ENCODE measurements around the gene CPA5.

The CPA5 gene

DNA sequence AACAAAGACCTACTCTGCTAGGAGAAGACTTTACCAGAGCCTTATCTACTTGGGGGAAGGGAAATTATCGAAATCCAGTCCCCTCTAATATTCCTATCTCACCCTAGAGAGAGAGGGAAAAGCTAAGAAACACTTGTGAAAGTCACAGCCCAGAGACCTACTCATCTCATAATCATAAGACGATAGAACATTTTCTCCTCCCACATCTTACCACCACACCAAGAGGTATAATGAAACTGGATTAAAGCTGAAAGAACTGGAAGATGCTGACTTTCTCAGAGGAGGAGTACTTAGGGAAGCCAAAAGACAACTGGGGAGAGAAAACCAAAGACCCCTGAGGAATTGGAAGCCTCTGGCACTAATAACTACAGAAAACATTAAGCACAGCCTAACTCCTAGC is 10.8 kb upstream of the CPA5 start:
- TF ChIP-seq, protein P1, sequence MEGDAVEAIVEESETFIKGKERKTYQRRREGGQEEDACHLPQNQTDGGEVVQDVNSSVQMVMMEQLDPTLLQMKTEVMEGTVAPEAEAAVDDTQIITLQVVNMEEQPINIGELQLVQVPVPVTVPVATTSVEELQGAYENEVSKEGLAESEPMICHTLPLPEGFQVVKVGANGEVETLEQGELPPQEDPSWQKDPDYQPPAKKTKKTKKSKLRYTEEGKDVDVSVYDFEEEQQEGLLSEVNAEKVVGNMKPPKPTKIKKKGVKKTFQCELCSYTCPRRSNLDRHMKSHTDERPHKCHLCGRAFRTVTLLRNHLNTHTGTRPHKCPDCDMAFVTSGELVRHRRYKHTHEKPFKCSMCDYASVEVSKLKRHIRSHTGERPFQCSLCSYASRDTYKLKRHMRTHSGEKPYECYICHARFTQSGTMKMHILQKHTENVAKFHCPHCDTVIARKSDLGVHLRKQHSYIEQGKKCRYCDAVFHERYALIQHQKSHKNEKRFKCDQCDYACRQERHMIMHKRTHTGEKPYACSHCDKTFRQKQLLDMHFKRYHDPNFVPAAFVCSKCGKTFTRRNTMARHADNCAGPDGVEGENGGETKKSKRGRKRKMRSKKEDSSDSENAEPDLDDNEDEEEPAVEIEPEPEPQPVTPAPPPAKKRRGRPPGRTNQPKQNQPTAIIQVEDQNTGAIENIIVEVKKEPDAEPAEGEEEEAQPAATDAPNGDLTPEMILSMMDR (IDR thresholded peaks at IDR 0.05; ENCODE audit: low read depth, low read length) = no peak
- no peak for TF ChIP-seq EZH2phosphoT487 (IDR thresholded peaks at IDR 0.05; ENCODE audit: low read depth)
- no peak overlapping the region for H3K4me2 ChIP-seq (ENCODE audit: low read length)
- no peaks in the 10 kb centered on the region for H3K27me3 ChIP-seq (ENCODE audit: low read depth, low read length)
- no peaks in the 10 kb centered on the region for H3K4me1 ChIP-seq (ENCODE audit: low read length)
- no peak overlapping the region for H3K4me3 ChIP-seq (ENCODE audit: low read length)
- H3K9me3 ChIP-seq (ENCODE audit: insufficient read depth, low read length) = no peaks in the 10 kb centered on the region
- no peaks in the 10 kb centered on the region for H4K20me1 ChIP-seq (ENCODE audit: insufficient read depth, low read length)
- no peak overlapping the region for H3K9ac ChIP-seq (ENCODE audit: low read length)
- H3K36me3 ChIP-seq (replicated peaks; ENCODE audit: low read depth, low read length) = no peaks in the 10 kb centered on the region
- H3K27ac ChIP-seq (ENCODE audit: low read length) = no peak overlapping the region
- H3K79me2 ChIP-seq (ENCODE audit: low read length) = no peaks in the 10 kb centered on the region
- no peak overlapping the region for H2AFZ ChIP-seq (ENCODE audit: low read depth, low read length)

DNA sequence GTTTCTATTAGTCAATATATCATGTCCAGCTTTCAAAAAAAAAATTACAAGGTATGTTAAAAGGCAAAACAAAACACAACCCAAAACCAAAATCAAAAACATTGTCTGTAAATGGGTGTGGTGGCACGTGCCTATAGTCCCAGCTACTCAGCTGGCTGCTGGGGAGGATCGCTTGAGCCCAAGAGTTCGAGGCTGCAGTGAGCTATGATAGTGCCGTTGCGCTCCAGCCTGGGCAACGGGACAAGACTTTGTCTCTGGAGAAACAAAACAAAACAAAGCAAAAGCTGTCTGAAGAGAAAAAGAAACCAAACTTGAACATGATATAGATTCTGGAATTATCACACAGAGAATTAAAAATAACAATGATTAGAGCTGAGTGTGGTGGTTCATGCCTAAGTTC is 10.3 kb upstream of the CPA5 start:
- Histone ChIP-seq H3K9ac (ENCODE audit: low read length) (no peak overlapping the region), H3K36me3 (replicated peaks; ENCODE audit: low read depth, low read length) (no peaks in the 10 kb centered on the region), H2AFZ (ENCODE audit: low read depth, low read length) (no peak overlapping the region), H3K27me3 (ENCODE audit: low read depth, low read length) (no peaks in the 10 kb centered on the region), H4K20me1 (ENCODE audit: insufficient read depth, low read length) (no peaks in the 10 kb centered on the region), H3K4me3 (ENCODE audit: low read length) (no peak overlapping the region), H3K79me2 (ENCODE audit: low read length) (no peaks in the 10 kb centered on the region), H3K4me1 (ENCODE audit: low read length) (no peaks in the 10 kb centered on the region), H3K27ac (ENCODE audit: low read length) (no peak overlapping the region), H3K4me2 (ENCODE audit: low read length) (no peak overlapping the region), H3K9me3 (ENCODE audit: insufficient read depth, low read length) (no peaks in the 10 kb centered on the region)
- no peak for TF ChIP-seq EZH2phosphoT487 (IDR thresholded peaks at IDR 0.05; ENCODE audit: low read depth)
- TF ChIP-seq, protein P1 (IDR thresholded peaks at IDR 0.05; ENCODE audit: low read depth, low read length) = no peak

DNA sequence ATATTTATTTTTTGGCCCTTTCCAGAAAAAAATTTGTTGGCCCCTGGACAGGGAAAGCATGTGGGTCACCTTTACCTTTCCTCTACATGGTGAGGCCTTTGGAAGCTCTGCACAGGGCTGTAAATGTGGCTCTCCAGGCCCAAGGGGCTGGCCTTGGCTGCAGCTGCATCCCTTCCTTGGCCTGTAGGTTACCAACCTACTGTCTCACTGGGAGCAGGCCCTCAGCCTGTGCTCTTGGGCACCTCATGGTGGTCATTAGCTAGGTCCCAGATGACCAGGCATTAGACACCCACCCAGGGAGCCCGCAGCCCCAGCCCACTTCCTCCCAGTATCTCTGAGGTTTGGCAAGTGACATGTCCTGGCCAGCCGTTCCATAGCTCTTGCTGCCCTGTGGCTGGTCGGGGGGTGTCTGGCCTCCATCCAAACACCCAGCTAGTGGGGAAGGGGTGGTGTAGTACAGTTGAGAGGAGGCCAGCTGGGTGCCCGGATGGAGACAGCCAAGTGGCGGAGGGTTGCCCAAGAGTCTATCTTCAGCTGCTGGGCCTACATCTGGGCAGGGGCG is 7.1 kb upstream of the CPA5 start:
- H3K4me3 ChIP-seq (ENCODE audit: low read length) = no peak overlapping the region
- TF ChIP-seq, protein P1 (IDR thresholded peaks at IDR 0.05; ENCODE audit: low read depth, low read length) = no peak
- no peak for TF ChIP-seq EZH2phosphoT487 (IDR thresholded peaks at IDR 0.05; ENCODE audit: low read depth)
- H3K4me2 ChIP-seq (ENCODE audit: low read length) = no peak overlapping the region
- no peaks in the 10 kb centered on the region for H3K36me3 ChIP-seq (replicated peaks; ENCODE audit: low read depth, low read length)
- H3K4me1 ChIP-seq (ENCODE audit: low read length) = no peaks in the 10 kb centered on the region
- no peaks in the 10 kb centered on the region for H4K20me1 ChIP-seq (ENCODE audit: insufficient read depth, low read length)
- H3K27me3 ChIP-seq (ENCODE audit: low read depth, low read length) = no peaks in the 10 kb centered on the region; the same call in 1 of the 2 replicates
- H3K9me3 ChIP-seq (ENCODE audit: insufficient read depth, low read length) = no peaks in the 10 kb centered on the region
- H3K9ac ChIP-seq (ENCODE audit: low read length) = no peak overlapping the region
- H3K27ac ChIP-seq (ENCODE audit: low read length) = no peak overlapping the region
- no peak overlapping the region for H2AFZ ChIP-seq (ENCODE audit: low read depth, low read length)
- no peaks in the 10 kb centered on the region for H3K79me2 ChIP-seq (ENCODE audit: low read length)

DNA sequence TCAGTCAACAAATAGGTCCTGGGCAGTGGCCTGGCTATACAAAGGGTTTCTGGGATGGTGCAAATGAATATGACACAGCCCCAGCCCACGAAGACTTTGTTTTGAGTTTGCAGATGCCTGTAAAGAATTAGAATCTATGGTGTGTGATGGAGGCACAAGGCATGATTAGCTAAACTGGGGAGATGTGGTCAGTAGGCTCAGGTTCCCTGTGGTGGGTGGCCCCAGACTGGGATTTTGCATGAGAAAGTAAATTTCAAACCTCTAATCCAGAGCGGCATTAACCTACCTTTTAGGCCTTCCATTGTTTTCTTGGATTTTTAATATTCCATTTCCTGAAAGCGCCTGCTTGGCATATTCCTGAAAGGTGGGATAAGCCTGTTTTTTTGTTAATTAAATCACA is 6.4 kb upstream of the CPA5 start:
- H3K4me1 ChIP-seq (ENCODE audit: low read length) = no peaks in the 10 kb centered on the region
- H3K9me3 ChIP-seq (ENCODE audit: insufficient read depth, low read length) = no peaks in the 10 kb centered on the region
- TF ChIP-seq, protein P1 (IDR thresholded peaks at IDR 0.05; ENCODE audit: low read depth, low read length) = no peak
- TF ChIP-seq EZH2phosphoT487 (IDR thresholded peaks at IDR 0.05; ENCODE audit: low read depth) = no peak
- no peaks in the 10 kb centered on the region; the same call in 1 of the 2 replicates for H3K27me3 ChIP-seq (ENCODE audit: low read depth, low read length)
- no peaks in the 10 kb centered on the region for H3K79me2 ChIP-seq (ENCODE audit: low read length)
- H3K4me3 ChIP-seq (ENCODE audit: low read length) = no peak overlapping the region
- H3K9ac ChIP-seq (ENCODE audit: low read length) = no peak overlapping the region
- H4K20me1 ChIP-seq (ENCODE audit: insufficient read depth, low read length) = no peaks in the 10 kb centered on the region
- H3K27ac ChIP-seq (ENCODE audit: low read length) = no peak overlapping the region
- H3K4me2 ChIP-seq (ENCODE audit: low read length) = no peak overlapping the region
- H3K36me3 ChIP-seq (replicated peaks; ENCODE audit: low read depth, low read length) = no peaks in the 10 kb centered on the region
- H2AFZ ChIP-seq (ENCODE audit: low read depth, low read length) = no peak overlapping the region
